ENCODE results near the gene C1QTNF6.

The C1QTNF6 gene

DNA sequence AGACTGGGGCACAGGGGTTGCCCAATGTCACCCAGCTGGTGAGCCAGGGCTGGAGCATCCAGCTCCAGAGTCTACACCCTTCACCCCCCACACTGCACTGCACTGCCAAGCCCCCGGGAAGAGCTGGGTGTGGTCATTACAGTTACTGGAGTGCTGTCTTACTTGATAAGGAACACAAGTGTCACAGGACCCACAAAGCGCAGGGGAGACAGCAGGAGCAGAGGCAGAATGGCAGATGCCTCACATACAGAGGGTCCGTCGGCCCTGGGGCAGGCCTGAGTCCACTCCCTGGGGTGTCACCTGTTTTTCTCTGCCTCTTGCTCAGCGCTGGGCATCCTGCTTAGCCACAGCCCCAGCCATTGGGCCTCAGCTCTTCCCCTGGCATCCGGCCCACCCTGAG lies 46.1 kb downstream of the C1QTNF6 start:
- DNase-seq (ENCODE audit: low spot score): peak; percentile 77

DNA sequence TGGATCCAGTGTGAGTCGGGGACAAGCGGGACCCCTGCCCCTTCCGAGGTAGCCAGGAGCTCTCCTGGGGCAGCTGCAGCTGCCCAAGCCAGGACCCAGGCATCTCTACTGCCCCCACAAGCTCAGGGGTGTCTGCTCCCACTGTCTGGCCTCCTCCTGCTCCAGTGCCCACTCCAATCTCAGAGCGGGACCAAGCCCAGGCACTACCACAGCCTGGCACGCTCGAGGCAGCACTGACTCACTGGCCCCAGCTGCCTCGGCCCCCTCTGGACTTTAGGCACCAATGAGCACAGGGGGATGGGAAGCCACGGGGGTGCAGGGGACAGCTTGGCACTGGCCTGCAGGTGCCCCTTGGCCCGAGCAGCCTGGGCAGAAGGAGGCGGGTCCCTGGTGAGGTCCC lies 46.6 kb downstream of the C1QTNF6 start:
- DNase-seq (ENCODE audit: low spot score): no peak

DNA sequence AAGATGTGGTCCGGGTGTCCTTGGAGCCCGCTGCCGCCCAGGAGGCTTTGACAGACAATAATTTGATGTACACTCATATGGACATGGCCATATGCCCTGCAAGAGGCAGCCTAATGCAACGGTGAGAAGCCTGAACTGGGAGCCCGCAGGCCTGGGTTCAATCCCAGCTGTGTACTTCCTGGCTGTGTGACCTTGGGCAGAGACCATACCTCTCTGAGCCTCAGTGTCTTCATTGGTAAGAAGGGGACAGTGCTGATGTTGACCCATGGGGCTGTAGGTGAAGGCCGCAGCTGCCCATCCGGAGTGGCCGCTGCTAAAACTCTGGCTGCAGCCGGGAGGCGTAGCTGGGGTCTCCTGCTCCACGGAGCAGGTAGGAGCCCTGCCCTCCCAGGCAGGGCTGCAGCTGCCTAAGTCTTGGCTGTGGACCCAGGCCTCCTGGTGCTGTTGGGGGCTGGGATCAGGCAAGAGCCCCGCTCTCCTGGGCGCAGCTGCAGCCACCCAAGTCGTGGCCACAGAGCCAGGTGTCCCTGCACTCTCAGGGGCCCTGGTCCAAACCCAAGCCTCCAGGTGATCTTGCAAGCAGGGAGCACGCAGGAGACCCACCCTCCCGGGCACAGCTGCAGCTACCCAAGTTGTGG lies 47.2 kb downstream of the C1QTNF6 start:
- no peak for DNase-seq (ENCODE audit: low spot score)

DNA sequence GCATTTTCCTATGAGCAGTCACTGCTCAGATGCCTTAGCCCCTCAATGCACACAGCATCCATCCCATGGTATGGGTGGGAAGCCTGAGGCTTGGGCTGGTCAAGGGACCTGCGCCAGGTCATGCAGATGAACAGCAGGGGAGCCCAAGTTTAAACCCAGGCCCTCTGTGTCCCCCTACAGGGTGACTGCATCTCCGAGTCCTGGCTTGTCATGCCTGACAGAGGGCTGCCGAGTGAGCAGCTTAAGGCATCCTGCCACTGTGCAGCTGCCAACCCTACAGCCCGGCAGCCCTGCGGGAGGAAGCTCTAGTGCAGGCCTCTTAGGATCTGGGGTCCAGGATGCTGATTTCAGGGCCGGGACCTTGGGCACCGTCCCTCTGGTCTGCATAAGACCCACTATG lies 48.3 kb downstream of the C1QTNF6 start:
- DNase-seq (ENCODE audit: low spot score): no peak

DNA sequence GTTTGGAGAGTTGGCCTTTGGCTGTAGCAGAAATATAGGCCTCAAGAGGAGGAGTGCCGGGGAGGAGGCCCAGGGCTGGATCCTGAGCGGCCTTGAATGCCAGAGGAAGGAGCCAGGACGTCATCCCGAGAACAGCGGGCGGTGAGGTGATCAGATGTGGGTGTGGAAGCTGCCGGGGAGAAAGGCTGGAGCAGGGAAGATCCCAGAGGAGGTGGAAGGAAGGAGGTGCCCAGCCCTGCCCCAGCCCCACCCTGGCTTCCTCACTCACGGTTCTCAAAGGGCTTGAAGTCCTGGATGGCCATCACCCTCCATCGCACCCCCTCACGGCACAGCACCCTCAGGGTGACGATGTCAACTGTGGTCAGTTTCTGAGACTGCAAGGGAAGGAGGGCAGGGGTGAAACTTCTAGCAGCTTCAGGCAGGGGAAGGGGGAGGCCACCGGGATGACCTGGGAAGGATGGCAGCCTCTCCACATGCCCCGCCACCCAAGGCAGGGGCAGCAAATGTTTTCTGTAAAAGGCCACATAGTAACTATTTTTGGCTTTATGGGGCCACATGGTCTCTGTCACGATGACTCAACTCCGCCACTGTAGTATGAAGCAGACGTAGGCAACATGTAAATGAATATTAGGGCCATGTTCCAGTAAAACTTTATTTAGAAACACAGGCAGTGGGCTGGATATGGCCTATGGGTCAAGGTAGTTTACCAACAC lies 49.0 kb downstream of the C1QTNF6 start:
- DNase-seq (ENCODE audit: low spot score): no peak

DNA sequence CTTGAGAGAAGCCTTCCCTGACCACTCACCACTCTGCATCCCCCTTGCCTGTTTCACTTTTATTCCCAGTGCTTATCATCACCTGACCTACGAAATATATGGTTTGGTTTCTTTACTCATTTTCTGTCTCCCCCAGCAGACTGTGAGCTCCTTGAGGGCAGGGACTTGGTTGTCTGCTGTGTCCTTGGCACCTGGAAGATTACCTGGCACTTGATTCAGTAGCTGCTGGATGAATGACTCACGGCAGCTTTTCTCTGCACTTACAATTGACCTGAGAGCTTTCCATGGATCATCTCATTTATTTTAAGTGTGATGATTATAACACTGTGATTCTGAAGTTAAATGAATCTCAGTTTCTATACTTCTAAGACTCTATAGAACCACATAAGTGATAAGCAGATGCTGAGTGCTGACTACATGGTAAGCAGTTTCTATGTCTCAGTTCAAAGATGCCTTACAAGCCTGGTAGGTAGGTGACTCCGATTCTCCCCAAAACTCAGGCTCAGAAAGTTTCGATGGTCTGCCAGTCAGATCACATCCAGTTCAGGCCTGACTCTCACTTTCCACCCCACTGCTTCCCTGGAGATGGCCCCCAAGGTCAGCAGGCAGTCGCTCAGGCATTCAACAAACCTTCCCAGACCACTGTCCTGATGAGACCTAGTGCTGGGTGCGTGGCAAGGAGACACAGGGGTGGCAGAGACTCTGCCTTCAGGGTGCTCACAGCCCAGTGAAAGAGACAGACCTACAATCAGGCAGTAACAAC lies 50.0 kb downstream of the C1QTNF6 start:
- DNase-seq (ENCODE audit: low spot score): no peak

DNA sequence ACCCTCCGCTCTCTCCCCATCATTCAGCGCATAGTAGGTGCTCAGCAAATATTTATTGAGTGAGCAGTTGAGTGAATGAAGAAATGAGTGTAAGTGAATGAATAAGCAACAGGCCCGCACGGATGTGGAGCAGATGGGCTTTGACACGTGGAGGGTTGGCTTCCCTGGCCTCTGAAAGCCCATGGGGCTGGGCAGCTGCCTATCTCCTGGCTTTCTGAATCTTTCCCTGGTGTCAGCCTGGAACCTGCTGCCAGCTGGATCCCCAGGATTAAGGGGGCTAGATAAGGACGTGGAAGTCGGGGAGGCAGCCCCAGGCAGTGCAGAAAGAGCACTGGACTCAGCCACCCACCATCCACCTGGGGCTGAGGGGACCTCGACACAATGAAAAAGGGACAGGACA lies 50.9 kb downstream of the C1QTNF6 start:
- no peak for DNase-seq (ENCODE audit: low spot score)

DNA sequence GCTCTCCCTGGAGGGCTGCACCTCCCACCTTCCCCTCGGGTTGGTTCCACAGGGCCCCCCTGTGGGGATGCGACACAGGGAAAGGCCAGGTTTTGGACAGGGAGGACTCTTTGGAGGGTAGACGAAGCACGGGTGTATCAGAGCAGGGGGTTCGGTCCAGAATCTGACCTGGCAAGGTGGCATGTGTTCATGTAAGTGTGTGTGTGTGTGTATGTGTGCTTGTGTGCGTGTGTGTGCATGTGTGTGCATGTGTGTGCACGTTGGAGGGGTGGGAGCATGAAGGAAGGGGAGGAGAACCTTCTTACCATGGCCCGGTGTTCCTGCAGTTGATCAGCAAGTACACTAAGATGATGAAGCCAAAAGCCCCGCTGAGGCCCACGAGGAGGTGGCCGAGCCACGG lies 53.0 kb downstream of the C1QTNF6 start:
- DNase-seq (ENCODE audit: low spot score): no peak

DNA sequence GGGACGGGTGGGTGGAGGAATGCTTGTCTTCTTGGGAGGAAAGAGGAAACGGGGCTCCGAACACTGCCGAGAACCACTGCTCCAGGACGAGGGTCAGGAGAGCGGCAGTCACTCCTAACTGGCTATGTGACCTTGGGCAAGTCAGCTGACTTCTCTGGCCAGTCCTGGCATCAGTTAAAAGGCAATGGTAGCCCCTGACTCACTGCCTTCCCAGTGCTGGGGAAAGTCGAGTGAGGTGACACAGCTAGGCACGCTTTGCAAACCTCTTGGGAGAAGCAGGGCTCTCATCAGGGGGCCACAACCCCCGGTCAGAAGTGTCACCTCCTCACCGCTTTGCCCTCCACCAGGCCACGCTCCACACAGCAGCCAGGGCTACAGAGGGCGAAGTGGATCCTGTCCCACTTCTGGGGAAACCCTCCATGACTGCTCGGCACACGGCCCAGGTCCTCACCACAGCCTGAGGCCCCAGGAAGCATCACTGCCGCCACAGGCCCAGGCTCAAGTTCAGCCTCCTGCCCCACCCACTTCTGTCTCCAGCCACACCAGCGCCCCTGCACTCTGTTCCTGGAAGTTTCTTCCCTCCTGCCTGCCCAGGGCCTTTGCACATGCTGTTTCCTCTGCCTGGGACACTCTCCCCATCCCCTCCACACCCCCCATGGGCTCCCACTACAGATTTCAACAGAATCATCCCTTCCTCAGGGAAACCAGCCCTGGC lies 54.6 kb downstream of the C1QTNF6 start:
- DNase-seq (ENCODE audit: low spot score): no peak

DNA sequence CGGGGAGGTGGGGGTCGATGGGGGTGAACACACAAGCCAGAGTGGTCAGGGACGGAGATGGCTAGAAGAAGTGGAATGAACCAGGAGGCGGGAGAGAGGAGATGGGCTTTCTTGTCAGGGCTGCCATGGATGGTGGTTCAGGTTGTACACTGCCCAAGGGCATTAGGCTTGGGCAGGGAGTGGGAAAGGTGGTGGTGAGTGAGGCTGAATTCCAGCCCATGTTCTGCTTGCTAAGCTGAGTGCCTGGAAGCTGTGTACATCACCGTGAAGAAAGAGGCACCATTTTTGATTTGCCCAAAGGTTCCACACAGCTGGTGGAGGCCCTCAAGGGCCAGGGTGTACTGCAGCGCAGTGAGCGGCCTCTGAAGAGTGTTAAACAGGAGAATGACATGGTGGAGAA lies 55.3 kb downstream of the C1QTNF6 start:
- DNase-seq (ENCODE audit: low spot score): no peak

Measured in hematopoietic multipotent progenitor cell treated with erythropoietin and hydrocortisone succinate and interleukin-3 and kit ligand, for 15 days (in vitro differentiated cells).